Right lobe of liver (tissue), 6 donors: ENCODE results near the gene TIMM8A. TPM values are rescaled to one million over a fixed set of nuclear protein-coding genes. Genes with fewer than 3 reads are reported as not detected.

Experiments
- ATAC-seq, 4 donors: fragments of 200-7000 bp; cut with Tn5 transposase; one replicate each; pipeline ENCODE4 v1.9.1; 2020; ENCODE audit warnings: mild to moderate bottlenecking in 4 of 4, moderate library complexity in 4 of 4
- DNase-seq, 3 donors: peaks; one replicate each; pipeline ENCODE4 v3.0.0-alpha.2; 2020
- H3K27ac ChIP-seq, 3 donors: fragments of 200-600 bp; one replicate each; pipeline ENCODE4 v1.8.0; 2022
- H3K27me3 ChIP-seq, 2 donors: fragments of 200-600 bp; one replicate each; pipeline ENCODE4 v1.8.0; 2022
- H3K36me3 ChIP-seq, 4 donors: fragments of 200-600 bp; sonication (generic) in 1 of 4; one replicate each; pipeline versions ENCODE4 v1.5.1 to v1.8.0; 2017 to 2022; ENCODE audit warnings: control low read depth in 1 of 4
- H3K4me1 ChIP-seq, 4 donors: fragments of 200-600 bp; sonication (generic) in 1 of 4; one replicate each; pipeline versions ENCODE4 v1.5.1 to v1.8.0; 2017 to 2022; ENCODE audit warnings: control low read depth in 1 of 4
- H3K4me3 ChIP-seq, 3 donors: fragments of 200-600 bp; one replicate each; pipeline ENCODE4 v1.8.0; 2022
- H3K9me3 ChIP-seq, 4 donors: fragments of 200-600 bp; sonication (generic) in 1 of 4; one replicate each; pipeline versions ENCODE4 v1.5.1 to v1.8.0; 2017 to 2022; ENCODE audit warnings: control low read depth in 1 of 4
- CTCF ChIP-seq, 4 donors: fragments of 200-600 bp in 3 of 4; fragments of 450-650 bp in 1 of 4; IDR thresholded peaks; one replicate each; pipeline versions ENCODE4 v1.5.1 to v1.8.0; 2016 to 2022; ENCODE audit warnings: antibody characterized with exemption in 4 of 4, mild to moderate bottlenecking in 2 of 4
- POLR2A ChIP-seq: fragments of 450-650 bp; IDR thresholded peaks from one replicate; pipeline ENCODE4 v1.6.1; 2017; ENCODE audit warnings: antibody characterized with exemption, mild to moderate bottlenecking
- WGBS: methylation state at CpG from one replicate; pipeline ENCODE4 v1.1.6; 2018; ENCODE audit warnings: low coverage, low lambda C conversion rate; ENCODE audit not compliant: insufficient coverage; ENCODE audit errors: missing lambda C conversion rate; 5-methylcytosine and 5-hydroxymethylcytosine counted together
- intact Hi-C, 2 donors: fragments of 100-400 bp; cut with DNase I; formaldehyde crosslinking; loops; one replicate each; pipeline versions ENCODE4 v1.11.2 to v1.14.1; 2022
- total RNA-seq, 6 experiments: library from RNA; depleted of rRNA in 2 of 6; stranded (reverse); fragments of >200 nt in 2 of 6; fragmentation: NEBNext Ultra II Directional in 3 of 6; extraction: Animal tissue kit (Norgen Biotek cat#: 25700) in 3 of 6; gene quantifications; one replicate each; pipeline versions ENCODE4 v1.1.0 to v1.2.4, GENCODE V29; 2016 to 2023
- donor health status: DM: no; HTN: yes; CAD: no.
- donor health status: DM: no; HTN: no; CAD: no.
- donor health status: DM: no; HTN: no; CAD: no.
- donor health status: DM: no; HTN: yes; CAD: no.
- donor health status: DM: no; HTN: yes; CAD: no.

Gene TIMM8A
- total RNA-seq, 6 experiments from 2014 or later, result 8.6 to 23.9 (median 15.7) TPM

- peaks cover 0 to 3% of the 10 kb centered on the region in 2 donors for H3K27me3 ChIP-seq
- no peak for ATAC-seq
- peaks cover 0 to 5% (median 1%) of the 10 kb centered on the region in 4 donors for H3K36me3 ChIP-seq
- 48% methylated on average over 6 of the region's 6 CpGs for WGBS
- H3K9me3 ChIP-seq, result no peaks in the 10 kb centered on the region
- H3K27ac ChIP-seq, result peak overlapping the region in 1 of 3 donors; percentile 51
- no peaks in the 10 kb centered on the region for H3K4me1 ChIP-seq
- intact Hi-C loops, result no loop called here
- no peak for DNase-seq
- H3K4me3 ChIP-seq, result peak overlapping the region in 2 of 3 donors; percentile 48 to 61
- no peak for TF ChIP-seq POLR2A
- TF ChIP-seq CTCF (IDR thresholded peaks at IDR 0.05), result no peak
Observed at GRCh38 chrX:101391831-101392230, 43.3 kb upstream of the TIMM8A start.

GRCh38 chrX:101390664-101391525, 42.4 kb upstream of the TIMM8A start, which contains the start of gene RPL36A:
Gene RPL36A (plus strand): TSS chrX:101391011. CDS start chrX:101391044, 33 bp downstream.
- Histone ChIP-seq H3K4me1 (no peaks in the 10 kb centered on the region), H3K27ac (peak within 1 kb of the TSS; percentile 20 to 59 (median 51)), H3K9me3 (no peaks in the 10 kb centered on the region), H3K36me3 (peaks cover 0 to 5% (median 1%) of the 10 kb centered on the region in 4 donors), H3K27me3 (peaks cover 0 to 3% of the 10 kb centered on the region in 2 donors), H3K4me3 (peak within 1 kb of the TSS; percentile 48 to 61 (median 59))
- peak; percentile 98 to 100 (median 98) for ATAC-seq
- intact Hi-C loops, result no loop called here
- 44% methylated on average over 27 of the region's 47 CpGs for WGBS
- TF ChIP-seq POLR2A (peak; percentile 82), CTCF (IDR thresholded peaks at IDR 0.05) (peak; percentile 51 to 73 (median 70))
- DNase-seq, result peak; percentile 82 to 87 (median 85)

GRCh38 chrX:101388604-101389003, 40.1 kb upstream of the TIMM8A start:
- no peaks in the 10 kb centered on the region for H3K36me3 ChIP-seq
- no peak overlapping the region for H3K27ac ChIP-seq
- 65% methylated on average over 2 of the region's 3 CpGs for WGBS
- no peaks in the 10 kb centered on the region for H3K27me3 ChIP-seq
- TF ChIP-seq POLR2A, result no peak
- no peak for TF ChIP-seq CTCF (IDR thresholded peaks at IDR 0.05)
- no peaks in the 10 kb centered on the region for H3K9me3 ChIP-seq
- ATAC-seq (no peak), DNase-seq (no peak)
- no peak overlapping the region for H3K4me3 ChIP-seq
- no peaks in the 10 kb centered on the region for H3K4me1 ChIP-seq
- intact Hi-C loops, result no loop called here

- no peaks in the 10 kb centered on the region for H3K27me3 ChIP-seq
- DNase-seq (no peak), ATAC-seq (no peak)
- H3K36me3 ChIP-seq, result no peaks in the 10 kb centered on the region
- 46% methylated on average over 6 of the region's 6 CpGs for WGBS
- no peaks in the 10 kb centered on the region for H3K4me1 ChIP-seq
- no peaks in the 10 kb centered on the region for H3K9me3 ChIP-seq
- no peak overlapping the region for H3K27ac ChIP-seq
- no peak overlapping the region for H3K4me3 ChIP-seq
- intact Hi-C loops, result no loop called here
- TF ChIP-seq POLR2A (no peak), CTCF (IDR thresholded peaks at IDR 0.05) (no peak)
Observed at GRCh38 chrX:101386542-101386885, 38.0 kb upstream of the TIMM8A start.
